HepG2 (cell line): Measurements from ENCODE around the gene PRADC1. TPM values are rescaled to one million over a fixed set of nuclear protein-coding genes. Genes with fewer than 3 reads are reported as not detected.
A peak's percentile ranks its signal among the peaks of the same experiment; 100 is the strongest.

Experiments
- AGO2 ChIP-seq: fragments of 200-400 bp; formaldehyde crosslinking; optimal IDR thresholded peaks from 2 replicates; pipeline ENCODE3; 2017; ENCODE audit warnings: mild to moderate bottlenecking, low read depth, low read length, moderate library complexity
- ESRRA ChIP-seq: sonication (generic); formaldehyde crosslinking; IDR thresholded peaks from 2 replicates; pipeline ENCODE4 v1.5.1; 2020; ENCODE audit warnings: mild to moderate bottlenecking, low read depth, missing genetic modification reagents
- KMT2A ChIP-seq: sonication (generic); formaldehyde crosslinking; IDR thresholded peaks from 2 replicates; pipeline ENCODE4 v1.4.0; 2020; ENCODE audit warnings: missing genetic modification reagents
- PCBP1 ChIP-seq: fragments of 200-400 bp; formaldehyde crosslinking; IDR thresholded peaks from 2 replicates; pipeline ENCODE4 v1.6.1; 2017; ENCODE audit warnings: mild to moderate bottlenecking, low read depth, low read length, borderline replicate concordance
- SMARCC2 ChIP-seq: fragments of 450-650 bp; IDR thresholded peaks from 2 replicates; pipeline ENCODE4 v1.6.1; 2017; ENCODE audit warnings: antibody characterized with exemption, mild to moderate bottlenecking
- SRF ChIP-seq: IDR thresholded peaks from 2 replicates; pipeline ENCODE4 v1.6.1; 2011; ENCODE audit warnings: mild to moderate bottlenecking, low read depth, low read length, moderate library complexity
- TCF7 ChIP-seq: sonication (generic); IDR thresholded peaks from 2 replicates; pipeline ENCODE4 v1.6.1; 2016; ENCODE audit warnings: antibody characterized with exemption, low read depth
- TP53 ChIP-seq: sonication (generic); formaldehyde crosslinking; conservative IDR thresholded peaks from 2 replicates; pipeline ENCODE4 v1.4.0; 2020; ENCODE audit warnings: missing genetic modification reagents
- WIZ ChIP-seq: sonication (generic); formaldehyde crosslinking; IDR thresholded peaks from 2 replicates; pipeline ENCODE4 v1.5.1; 2020; ENCODE audit warnings: mild to moderate bottlenecking, missing genetic modification reagents
- ZIK1 ChIP-seq: sonication (generic); formaldehyde crosslinking; IDR thresholded peaks from 2 replicates; pipeline ENCODE4 v1.5.0; 2020; ENCODE audit warnings: mild to moderate bottlenecking, low read depth, missing genetic modification reagents, borderline replicate concordance
- ZNF382 ChIP-seq: sonication (generic); formaldehyde crosslinking; IDR thresholded peaks from 2 replicates; pipeline ENCODE4 v1.5.0; 2020; ENCODE audit warnings: missing genetic modification reagents, mild to moderate bottlenecking, borderline replicate concordance
- ZNF761 ChIP-seq: sonication (generic); formaldehyde crosslinking; conservative IDR thresholded peaks from 2 replicates; pipeline ENCODE4 v1.4.0; 2020; ENCODE audit warnings: mild to moderate bottlenecking, missing genetic modification reagents
- ZNF782 ChIP-seq: sonication (generic); formaldehyde crosslinking; IDR thresholded peaks from 2 replicates; pipeline ENCODE4 v1.4.0; 2020; ENCODE audit warnings: missing genetic modification reagents, mild to moderate bottlenecking, borderline replicate concordance
- ZNF816 ChIP-seq: sonication (generic); formaldehyde crosslinking; IDR thresholded peaks from 2 replicates; pipeline ENCODE4 v1.8.0; 2022; ENCODE audit warnings: missing genetic modification reagents, mild to moderate bottlenecking, borderline replicate concordance
- ZNF850 ChIP-seq: sonication (generic); formaldehyde crosslinking; conservative IDR thresholded peaks from 2 replicates; pipeline ENCODE4 v1.9.0; 2021; ENCODE audit warnings: mild to moderate bottlenecking, missing genetic modification reagents
- polyA plus RNA-seq, 8 experiments: library from polyadenylated mRNA; depleted of rRNA in 3 of 8; stranded (reverse) in 7 of 8; unstranded in 1 of 8; fragments of >200 nt; fragmentation: Illumina TruSeq in 4 of 8; extraction: Trizol in 4 of 8; gene quantifications; 2 replicates each; pipeline versions ENCODE4 v1.2.1 to v1.2.3, GENCODE V29; 2011 to 2016; ENCODE audit warnings: low read depth in 4 of 8, missing spikeins in 1 of 8, mixed read lengths in 1 of 8; ENCODE audit not compliant: insufficient read depth in 1 of 8
- total RNA-seq, 5 experiments: library from RNA; depleted of rRNA; stranded (reverse); fragments of >200 nt; fragmentation: Illumina TruSeq; extraction: Trizol; gene quantifications; 2 replicates each; pipeline ENCODE4 v1.2.3, GENCODE V29; 2016; ENCODE audit warnings: low read depth in 1 of 5
- TF ChIP-seq, protein P1 (sequence below): sonication (generic); formaldehyde crosslinking; IDR thresholded peaks from 2 replicates; pipeline ENCODE4 v1.4.0; 2020; ENCODE audit warnings: missing genetic modification reagents
- TF ChIP-seq, protein P2 (sequence below): sonication (generic); formaldehyde crosslinking; IDR thresholded peaks from 2 replicates; pipeline ENCODE4 v1.9.0; 2022; ENCODE audit warnings: low read depth, missing genetic modification reagents
- TF ChIP-seq, protein P3 (sequence below): sonication (generic); formaldehyde crosslinking; IDR thresholded peaks from 2 replicates; pipeline ENCODE4 v1.9.0; 2021; ENCODE audit warnings: missing genetic modification reagents, borderline replicate concordance
- TF ChIP-seq, protein P4 (sequence below): sonication (generic); formaldehyde crosslinking; IDR thresholded peaks from 2 replicates; pipeline ENCODE4 v1.4.0; 2020; ENCODE audit warnings: mild to moderate bottlenecking, missing genetic modification reagents
- TF ChIP-seq, protein P5 (sequence below): IDR thresholded peaks from 2 replicates; pipeline ENCODE4 v1.6.1; 2016; ENCODE audit warnings: mild to moderate bottlenecking

Gene PRADC1
- total and polyA plus RNA-seq, 2 of the 13 experiments (the other 11 are each of a cell fraction or from before 2014, with no cell fraction given): 12.1 to 37.2 TPM

DNA sequence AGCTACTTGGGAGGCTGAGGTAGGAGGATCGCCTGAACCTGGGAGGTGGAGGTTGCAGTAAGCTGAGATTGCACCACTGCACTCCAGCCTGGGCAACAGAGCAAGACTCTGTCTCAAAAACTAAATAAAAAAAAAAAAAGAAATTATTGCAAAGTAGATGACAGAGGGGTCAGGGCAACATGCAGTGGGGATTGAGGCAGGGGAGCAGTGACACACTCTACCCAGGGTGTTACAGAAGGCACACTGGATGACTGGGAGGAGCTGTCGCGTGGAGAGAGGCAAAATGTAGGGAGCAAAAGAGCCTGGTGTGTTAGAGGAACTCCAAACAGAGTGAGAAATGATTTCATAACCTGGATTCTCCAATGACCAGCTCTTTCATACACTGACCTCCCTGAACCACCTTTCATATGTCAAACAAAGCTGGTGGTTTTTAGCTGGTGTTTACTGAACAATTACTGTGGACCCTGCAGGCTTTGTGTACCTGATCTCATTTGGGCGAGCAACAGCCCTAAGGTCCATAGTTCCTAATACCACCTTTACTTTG is 29.1 kb upstream of the PRADC1 start (continued):
- no peak for TF ChIP-seq ZIK1 (CRISPR knock-in tag)
- no peak for TF ChIP-seq AGO2
- no peak for TF ChIP-seq WIZ
- TF ChIP-seq TCF7: peak; percentile 65
- TF ChIP-seq, protein P1, sequence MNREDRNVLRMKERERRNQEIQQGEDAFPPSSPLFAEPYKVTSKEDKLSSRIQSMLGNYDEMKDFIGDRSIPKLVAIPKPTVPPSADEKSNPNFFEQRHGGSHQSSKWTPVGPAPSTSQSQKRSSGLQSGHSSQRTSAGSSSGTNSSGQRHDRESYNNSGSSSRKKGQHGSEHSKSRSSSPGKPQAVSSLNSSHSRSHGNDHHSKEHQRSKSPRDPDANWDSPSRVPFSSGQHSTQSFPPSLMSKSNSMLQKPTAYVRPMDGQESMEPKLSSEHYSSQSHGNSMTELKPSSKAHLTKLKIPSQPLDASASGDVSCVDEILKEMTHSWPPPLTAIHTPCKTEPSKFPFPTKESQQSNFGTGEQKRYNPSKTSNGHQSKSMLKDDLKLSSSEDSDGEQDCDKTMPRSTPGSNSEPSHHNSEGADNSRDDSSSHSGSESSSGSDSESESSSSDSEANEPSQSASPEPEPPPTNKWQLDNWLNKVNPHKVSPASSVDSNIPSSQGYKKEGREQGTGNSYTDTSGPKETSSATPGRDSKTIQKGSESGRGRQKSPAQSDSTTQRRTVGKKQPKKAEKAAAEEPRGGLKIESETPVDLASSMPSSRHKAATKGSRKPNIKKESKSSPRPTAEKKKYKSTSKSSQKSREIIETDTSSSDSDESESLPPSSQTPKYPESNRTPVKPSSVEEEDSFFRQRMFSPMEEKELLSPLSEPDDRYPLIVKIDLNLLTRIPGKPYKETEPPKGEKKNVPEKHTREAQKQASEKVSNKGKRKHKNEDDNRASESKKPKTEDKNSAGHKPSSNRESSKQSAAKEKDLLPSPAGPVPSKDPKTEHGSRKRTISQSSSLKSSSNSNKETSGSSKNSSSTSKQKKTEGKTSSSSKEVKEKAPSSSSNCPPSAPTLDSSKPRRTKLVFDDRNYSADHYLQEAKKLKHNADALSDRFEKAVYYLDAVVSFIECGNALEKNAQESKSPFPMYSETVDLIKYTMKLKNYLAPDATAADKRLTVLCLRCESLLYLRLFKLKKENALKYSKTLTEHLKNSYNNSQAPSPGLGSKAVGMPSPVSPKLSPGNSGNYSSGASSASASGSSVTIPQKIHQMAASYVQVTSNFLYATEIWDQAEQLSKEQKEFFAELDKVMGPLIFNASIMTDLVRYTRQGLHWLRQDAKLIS (CRISPR knock-in tag): no peak
- TF ChIP-seq, protein P2, sequence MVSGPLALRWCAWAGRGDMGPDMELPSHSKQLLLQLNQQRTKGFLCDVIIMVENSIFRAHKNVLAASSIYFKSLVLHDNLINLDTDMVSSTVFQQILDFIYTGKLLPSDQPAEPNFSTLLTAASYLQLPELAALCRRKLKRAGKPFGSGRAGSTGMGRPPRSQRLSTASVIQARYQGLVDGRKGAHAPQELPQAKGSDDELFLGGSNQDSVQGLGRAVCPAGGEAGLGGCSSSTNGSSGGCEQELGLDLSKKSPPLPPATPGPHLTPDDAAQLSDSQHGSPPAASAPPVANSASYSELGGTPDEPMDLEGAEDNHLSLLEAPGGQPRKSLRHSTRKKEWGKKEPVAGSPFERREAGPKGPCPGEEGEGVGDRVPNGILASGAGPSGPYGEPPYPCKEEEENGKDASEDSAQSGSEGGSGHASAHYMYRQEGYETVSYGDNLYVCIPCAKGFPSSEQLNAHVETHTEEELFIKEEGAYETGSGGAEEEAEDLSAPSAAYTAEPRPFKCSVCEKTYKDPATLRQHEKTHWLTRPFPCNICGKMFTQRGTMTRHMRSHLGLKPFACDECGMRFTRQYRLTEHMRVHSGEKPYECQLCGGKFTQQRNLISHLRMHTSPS (CRISPR knock-in tag): peak; percentile 72; the same call in 1 of the 2 replicates
- TF ChIP-seq SRF: no peak
- TF ChIP-seq ZNF782: peak; percentile 30; the same call in 1 of the 2 replicates
- no peak for TF ChIP-seq ZNF382 (CRISPR knock-in tag)
- no peak for TF ChIP-seq SMARCC2
- TF ChIP-seq ZNF816: no peak
- TF ChIP-seq ZNF761 (CRISPR knock-in tag): no peak
- TF ChIP-seq, protein P3, sequence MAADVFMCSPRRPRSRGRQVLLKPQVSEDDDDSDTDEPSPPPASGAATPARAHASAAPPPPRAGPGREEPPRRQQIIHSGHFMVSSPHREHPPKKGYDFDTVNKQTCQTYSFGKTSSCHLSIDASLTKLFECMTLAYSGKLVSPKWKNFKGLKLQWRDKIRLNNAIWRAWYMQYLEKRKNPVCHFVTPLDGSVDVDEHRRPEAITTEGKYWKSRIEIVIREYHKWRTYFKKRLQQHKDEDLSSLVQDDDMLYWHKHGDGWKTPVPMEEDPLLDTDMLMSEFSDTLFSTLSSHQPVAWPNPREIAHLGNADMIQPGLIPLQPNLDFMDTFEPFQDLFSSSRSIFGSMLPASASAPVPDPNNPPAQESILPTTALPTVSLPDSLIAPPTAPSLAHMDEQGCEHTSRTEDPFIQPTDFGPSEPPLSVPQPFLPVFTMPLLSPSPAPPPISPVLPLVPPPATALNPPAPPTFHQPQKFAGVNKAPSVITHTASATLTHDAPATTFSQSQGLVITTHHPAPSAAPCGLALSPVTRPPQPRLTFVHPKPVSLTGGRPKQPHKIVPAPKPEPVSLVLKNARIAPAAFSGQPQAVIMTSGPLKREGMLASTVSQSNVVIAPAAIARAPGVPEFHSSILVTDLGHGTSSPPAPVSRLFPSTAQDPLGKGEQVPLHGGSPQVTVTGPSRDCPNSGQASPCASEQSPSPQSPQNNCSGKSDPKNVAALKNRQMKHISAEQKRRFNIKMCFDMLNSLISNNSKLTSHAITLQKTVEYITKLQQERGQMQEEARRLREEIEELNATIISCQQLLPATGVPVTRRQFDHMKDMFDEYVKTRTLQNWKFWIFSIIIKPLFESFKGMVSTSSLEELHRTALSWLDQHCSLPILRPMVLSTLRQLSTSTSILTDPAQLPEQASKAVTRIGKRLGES (CRISPR knock-in tag): no peak
- TF ChIP-seq, protein P4, sequence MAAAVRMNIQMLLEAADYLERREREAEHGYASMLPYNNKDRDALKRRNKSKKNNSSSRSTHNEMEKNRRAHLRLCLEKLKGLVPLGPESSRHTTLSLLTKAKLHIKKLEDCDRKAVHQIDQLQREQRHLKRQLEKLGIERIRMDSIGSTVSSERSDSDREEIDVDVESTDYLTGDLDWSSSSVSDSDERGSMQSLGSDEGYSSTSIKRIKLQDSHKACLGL (CRISPR knock-in tag): no peak
- TF ChIP-seq, protein P5, sequence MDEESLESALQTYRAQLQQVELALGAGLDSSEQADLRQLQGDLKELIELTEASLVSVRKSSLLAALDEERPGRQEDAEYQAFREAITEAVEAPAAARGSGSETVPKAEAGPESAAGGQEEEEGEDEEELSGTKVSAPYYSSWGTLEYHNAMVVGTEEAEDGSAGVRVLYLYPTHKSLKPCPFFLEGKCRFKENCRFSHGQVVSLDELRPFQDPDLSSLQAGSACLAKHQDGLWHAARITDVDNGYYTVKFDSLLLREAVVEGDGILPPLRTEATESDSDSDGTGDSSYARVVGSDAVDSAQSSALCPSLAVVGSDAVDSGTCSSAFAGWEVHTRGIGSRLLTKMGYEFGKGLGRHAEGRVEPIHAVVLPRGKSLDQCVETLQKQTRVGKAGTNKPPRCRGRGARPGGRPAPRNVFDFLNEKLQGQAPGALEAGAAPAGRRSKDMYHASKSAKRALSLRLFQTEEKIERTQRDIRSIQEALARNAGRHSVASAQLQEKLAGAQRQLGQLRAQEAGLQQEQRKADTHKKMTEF (CRISPR knock-in tag): peak; percentile 89
- no peak for TF ChIP-seq ZNF850 (CRISPR knock-in tag)
- 0 out of 2 replicates have a peak, but pooled peaks have one; percentile 21 for TF ChIP-seq TP53
- no peak for TF ChIP-seq PCBP1
- peak; percentile 26; the same call in 1 of the 2 replicates for TF ChIP-seq KMT2A
- TF ChIP-seq ESRRA: no peak
